ENCODE data around the gene KIF4B.

Gene KIF4B

GRCh38 chr5:155017610-155018009 is 4.1 kb downstream of the KIF4B start:
- Histone ChIP-seq H3K36me3 (ENCODE audit: insufficient read depth, low read length) (no peaks in the 10 kb centered on the region), H3K27me3 (ENCODE audit: insufficient read depth, low read length, poor library complexity, severe bottlenecking) (no peaks in the 10 kb centered on the region), H3F3A (ENCODE audit: low read depth) (no peaks in the 10 kb centered on the region), H2AFZ (ENCODE audit: low read length) (no peak overlapping the region), H3K79me2 (ENCODE audit: insufficient read depth, low read length) (no peaks in the 10 kb centered on the region), H3K9ac (ENCODE audit: low read depth, low read length, poor library complexity, severe bottlenecking) (no peak overlapping the region), H4K20me1 (ENCODE audit: insufficient read depth, low read length, poor library complexity, severe bottlenecking) (no peaks in the 10 kb centered on the region), H3K4me3 (ENCODE audit: low read length, poor library complexity, severe bottlenecking) (no peak overlapping the region), H3K4me1 (ENCODE audit: insufficient read depth, low read length, poor library complexity, severe bottlenecking) (no peaks in the 10 kb centered on the region), H3K9me2 (replicated peaks; ENCODE audit: low read depth, low read length) (no peaks in the 10 kb centered on the region), H3K9me3 (ENCODE audit: insufficient read depth, low read depth, low read length) (no peaks in the 10 kb centered on the region), H3K4me2 (ENCODE audit: low read depth, low read length, poor library complexity, severe bottlenecking) (no peak overlapping the region)
- TF ChIP-seq EZH2phosphoT487 (IDR thresholded peaks at IDR 0.05; ENCODE audit: borderline replicate concordance) (no peak), CTCF (conservative IDR thresholded peaks at IDR 0.05; ENCODE audit: low read length) (no peak)

GRCh38 chr5:155019601-155020226 is 6.2 kb downstream of the KIF4B start:
- TF ChIP-seq CTCF (conservative IDR thresholded peaks at IDR 0.05; ENCODE audit: low read length) (no peak), EZH2phosphoT487 (IDR thresholded peaks at IDR 0.05; ENCODE audit: borderline replicate concordance) (no peak)
- H3K36me3 ChIP-seq (ENCODE audit: insufficient read depth, low read length) = no peaks in the 10 kb centered on the region
- no peak overlapping the region for H2AFZ ChIP-seq (ENCODE audit: low read length)
- no peaks in the 10 kb centered on the region for H3K4me1 ChIP-seq (ENCODE audit: insufficient read depth, low read length, poor library complexity, severe bottlenecking)
- H3K79me2 ChIP-seq (ENCODE audit: insufficient read depth, low read length) = no peaks in the 10 kb centered on the region
- no peak overlapping the region for H3K9ac ChIP-seq (ENCODE audit: low read depth, low read length, poor library complexity, severe bottlenecking)
- H3K9me2 ChIP-seq (replicated peaks; ENCODE audit: low read depth, low read length) = no peaks in the 10 kb centered on the region
- H3K27me3 ChIP-seq (ENCODE audit: insufficient read depth, low read length, poor library complexity, severe bottlenecking) = no peaks in the 10 kb centered on the region
- no peak overlapping the region for H3K4me2 ChIP-seq (ENCODE audit: low read depth, low read length, poor library complexity, severe bottlenecking)
- H3K4me3 ChIP-seq (ENCODE audit: low read length, poor library complexity, severe bottlenecking) = no peak overlapping the region
- no peaks in the 10 kb centered on the region for H3F3A ChIP-seq (ENCODE audit: low read depth)
- no peaks in the 10 kb centered on the region for H3K9me3 ChIP-seq (ENCODE audit: insufficient read depth, low read depth, low read length)
- H4K20me1 ChIP-seq (ENCODE audit: insufficient read depth, low read length, poor library complexity, severe bottlenecking) = no peaks in the 10 kb centered on the region

GRCh38 chr5:155021842-155022241 is 8.3 kb downstream of the KIF4B start:
- H3K4me3 ChIP-seq (ENCODE audit: low read length, poor library complexity, severe bottlenecking) = no peak overlapping the region
- no peaks in the 10 kb centered on the region for H4K20me1 ChIP-seq (ENCODE audit: insufficient read depth, low read length, poor library complexity, severe bottlenecking)
- no peak overlapping the region for H2AFZ ChIP-seq (ENCODE audit: low read length)
- H3K9me2 ChIP-seq (replicated peaks; ENCODE audit: low read depth, low read length) = no peaks in the 10 kb centered on the region
- H3K9me3 ChIP-seq (ENCODE audit: insufficient read depth, low read depth, low read length) = no peaks in the 10 kb centered on the region
- H3K4me1 ChIP-seq (ENCODE audit: insufficient read depth, low read length, poor library complexity, severe bottlenecking) = no peaks in the 10 kb centered on the region
- no peaks in the 10 kb centered on the region for H3K36me3 ChIP-seq (ENCODE audit: insufficient read depth, low read length)
- no peak overlapping the region for H3K4me2 ChIP-seq (ENCODE audit: low read depth, low read length, poor library complexity, severe bottlenecking)
- no peaks in the 10 kb centered on the region for H3F3A ChIP-seq (ENCODE audit: low read depth)
- H3K79me2 ChIP-seq (ENCODE audit: insufficient read depth, low read length) = no peaks in the 10 kb centered on the region
- TF ChIP-seq CTCF (conservative IDR thresholded peaks at IDR 0.05; ENCODE audit: low read length) (no peak), EZH2phosphoT487 (IDR thresholded peaks at IDR 0.05; ENCODE audit: borderline replicate concordance) (no peak)
- no peak overlapping the region for H3K9ac ChIP-seq (ENCODE audit: low read depth, low read length, poor library complexity, severe bottlenecking)
- H3K27me3 ChIP-seq (ENCODE audit: insufficient read depth, low read length, poor library complexity, severe bottlenecking) = no peaks in the 10 kb centered on the region

All from Loucy (cell line).